Nephron progenitor cell (in vitro differentiated cells): ENCODE measurements around the gene FBXL22.

Experiments
- DNase-seq: peaks from one replicate; pipeline ENCODE4 v3.0.0; 2021
- H3K27ac Mint-ChIP-seq: 2 replicates; pipeline ENCODE4 v1.8.0; 2021; ENCODE audit warnings: mild to moderate bottlenecking, moderate library complexity, mixed read lengths
- H3K27me3 Mint-ChIP-seq: 2 replicates; pipeline ENCODE4 v1.8.0; 2021; ENCODE audit warnings: mild to moderate bottlenecking, low read depth, mixed read lengths; ENCODE audit not compliant: poor library complexity
- H3K36me3 Mint-ChIP-seq: 2 replicates; pipeline ENCODE4 v1.8.0; 2021; ENCODE audit warnings: low read depth, mixed read lengths
- H3K4me1 Mint-ChIP-seq: 2 replicates; pipeline ENCODE4 v1.8.0; 2021; ENCODE audit warnings: mixed read lengths
- H3K4me3 Mint-ChIP-seq: 2 replicates; pipeline ENCODE4 v1.8.0; 2021; ENCODE audit warnings: mild to moderate bottlenecking, moderate library complexity, mixed read lengths
- H3K9me3 Mint-ChIP-seq: 2 replicates; pipeline ENCODE4 v1.8.0; 2021; ENCODE audit warnings: mild to moderate bottlenecking, moderate library complexity, mixed read lengths
- CTCF ChIP-seq: fragments of 200-600 bp; sonication (generic); IDR thresholded peaks from 2 replicates; pipeline ENCODE4 v1.5.0; 2021; ENCODE audit warnings: antibody characterized with exemption

Gene FBXL22

GRCh38 chr15:63595065-63595464 lies 2.1 kb upstream of the FBXL22 start:
- Mint-ChIP-seq H3K9me3 (no peaks in the 10 kb centered on the region), H3K4me1 (peaks cover 42% of the 10 kb centered on the region), H3K27me3 (peaks cover 4% of the 10 kb centered on the region), H3K4me3 (no peak overlapping the region), H3K27ac (peak overlapping the region; percentile 68), H3K36me3 (peaks cover 40% of the 10 kb centered on the region)
- DNase-seq: no peak
- no peak for TF ChIP-seq CTCF

GRCh38 chr15:63595688-63596087 lies 1.5 kb upstream of the FBXL22 start:
- H3K27me3 Mint-ChIP-seq: peaks cover 4% of the 10 kb centered on the region
- TF ChIP-seq CTCF: no peak
- H3K9me3 Mint-ChIP-seq: no peaks in the 10 kb centered on the region
- no peak overlapping the region for H3K4me3 Mint-ChIP-seq
- peak overlapping the region; percentile 9 for H3K27ac Mint-ChIP-seq
- peaks cover 34% of the 10 kb centered on the region for H3K36me3 Mint-ChIP-seq
- no peak for DNase-seq
- peaks cover 44% of the 10 kb centered on the region for H3K4me1 Mint-ChIP-seq

DNA sequence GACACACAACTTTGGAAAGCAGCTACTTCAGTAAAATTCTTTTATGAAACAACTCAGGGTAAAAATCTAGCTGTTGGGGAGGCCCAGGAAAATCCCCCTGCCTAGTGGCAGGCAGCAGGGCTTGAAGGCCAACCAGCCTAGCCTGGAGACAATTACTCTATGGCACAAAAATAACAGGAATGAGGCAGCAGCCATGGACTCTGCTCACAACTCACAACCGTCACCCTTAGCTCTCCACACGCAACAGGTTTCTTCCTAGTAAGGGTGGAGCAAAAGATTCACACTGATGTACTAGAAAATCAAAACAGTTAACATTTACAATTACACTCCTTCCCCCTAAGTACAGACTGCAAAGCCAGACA lies 530 bp upstream of the FBXL22 start:
- H3K9me3 Mint-ChIP-seq: no peaks in the 10 kb centered on the region
- TF ChIP-seq CTCF: no peak
- H3K4me1 Mint-ChIP-seq: peaks cover 46% of the 10 kb centered on the region
- peak overlapping the region; percentile 51 for H3K4me3 Mint-ChIP-seq
- peaks cover 4% of the 10 kb centered on the region for H3K27me3 Mint-ChIP-seq
- peak overlapping the region; percentile 81 for H3K27ac Mint-ChIP-seq
- no peak for DNase-seq
- peaks cover 25% of the 10 kb centered on the region for H3K36me3 Mint-ChIP-seq

DNA sequence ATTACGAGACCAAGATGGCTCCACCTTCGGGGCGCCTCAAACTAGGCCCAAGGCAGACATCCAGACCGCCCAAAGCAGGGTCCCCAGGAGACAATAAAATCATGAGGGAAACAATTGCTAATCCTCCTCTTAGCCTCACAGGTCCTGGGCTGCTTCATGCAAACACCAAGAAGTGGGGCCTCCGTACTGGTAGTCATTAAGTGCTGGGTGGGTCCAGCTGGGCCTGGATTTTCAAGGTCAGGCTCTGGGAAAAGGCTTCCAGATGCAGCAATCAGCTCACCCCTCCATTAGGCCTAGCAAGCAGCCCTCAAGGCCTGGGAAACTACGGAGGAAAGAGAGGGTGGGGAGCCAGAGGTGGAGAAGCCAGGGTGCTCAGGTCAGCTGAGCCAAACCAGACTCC lies 634 bp downstream of the FBXL22 start:
- Mint-ChIP-seq H3K9me3 (no peaks in the 10 kb centered on the region), H3K4me3 (no peak overlapping the region), H3K27ac (no peak overlapping the region), H3K27me3 (peaks cover 16% of the 10 kb centered on the region), H3K4me1 (peaks cover 57% of the 10 kb centered on the region), H3K36me3 (peaks cover 19% of the 10 kb centered on the region)
- DNase-seq: no peak
- TF ChIP-seq CTCF: no peak

DNA sequence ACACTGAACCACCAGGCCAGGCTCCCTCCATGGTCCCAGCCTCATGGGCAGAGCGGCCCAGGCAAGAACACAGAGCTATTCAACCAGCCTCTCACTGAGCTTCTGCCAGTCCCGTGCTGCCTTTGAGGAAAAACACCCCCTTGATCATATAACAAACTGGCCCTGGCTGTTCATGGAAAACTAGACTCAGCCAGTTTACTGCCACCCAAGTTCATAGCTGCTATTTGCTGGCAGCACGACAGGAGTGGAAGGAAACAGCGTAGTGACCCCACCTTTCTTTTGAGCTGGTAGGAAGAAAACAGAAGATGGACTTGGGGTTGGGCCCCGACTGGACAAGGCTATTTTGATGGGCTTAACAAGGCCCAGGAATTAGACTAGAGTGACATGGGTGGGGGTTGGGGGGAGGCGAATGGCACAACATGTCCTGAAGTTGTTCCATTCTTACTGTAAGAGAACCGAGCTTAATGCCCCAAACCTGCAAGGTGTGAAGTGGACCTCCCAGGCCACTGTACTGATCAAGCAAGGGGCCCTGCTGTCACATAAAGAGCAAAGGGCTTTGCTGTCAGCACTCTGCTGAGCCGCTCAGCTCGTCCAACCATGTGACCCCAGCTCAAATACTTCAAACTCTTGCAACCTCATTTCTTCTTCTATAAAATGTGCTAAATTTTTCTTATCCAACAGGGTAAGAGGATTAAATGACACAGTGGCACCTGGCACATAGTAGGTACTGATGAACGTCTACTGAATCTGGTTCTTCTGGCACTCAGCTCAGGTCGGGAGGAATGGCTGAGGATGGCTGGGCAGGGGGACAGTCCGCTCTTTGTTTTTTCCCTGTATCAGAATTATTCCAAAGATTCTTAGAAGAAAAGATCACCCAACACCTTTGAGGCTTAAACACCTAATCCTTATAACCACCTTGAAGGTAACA lies 1.6 kb downstream of the FBXL22 start:
- TF ChIP-seq CTCF: no peak
- Mint-ChIP-seq H3K4me3 (peak overlapping the region; percentile 41), H3K36me3 (peaks cover 10% of the 10 kb centered on the region), H3K27ac (peak overlapping the region; percentile 87), H3K9me3 (no peaks in the 10 kb centered on the region), H3K4me1 (peaks cover 63% of the 10 kb centered on the region), H3K27me3 (peaks cover 22% of the 10 kb centered on the region)
- DNase-seq: no peak
